ENCODE data around the gene SQSTM1.

SQSTM1 gene

GRCh38 chr5:179818746-179819295 lies 1.9 kb upstream of the SQSTM1 start:
- peak; percentile 97 for DNase-seq (ENCODE audit: low spot score)
- in situ Hi-C loops (cut with MboI; ENCODE audit: low pct_unique_long_range_greater_than_20kb, low sequenced_read_pairs, unreplicated experiment), result no loop called here
- no peak for TF ChIP-seq CTCF (IDR thresholded peaks at IDR 0.05; ENCODE audit: extremely low read depth, insufficient read depth, missing control alignments)

GRCh38 chr5:179819296-179820126 lies 1.2 kb upstream of the SQSTM1 start:
- in situ Hi-C loops (cut with MboI; ENCODE audit: low pct_unique_long_range_greater_than_20kb, low sequenced_read_pairs, unreplicated experiment), result no loop called here
- DNase-seq (ENCODE audit: low spot score), result peak; percentile 69
- TF ChIP-seq CTCF (IDR thresholded peaks at IDR 0.05; ENCODE audit: extremely low read depth, insufficient read depth, missing control alignments), result no peak

GRCh38 chr5:179820127-179820482 lies 600 bp upstream of the SQSTM1 start:
- in situ Hi-C loops (cut with MboI; ENCODE audit: low pct_unique_long_range_greater_than_20kb, low sequenced_read_pairs, unreplicated experiment), result no loop called here
- no peak for TF ChIP-seq CTCF (IDR thresholded peaks at IDR 0.05; ENCODE audit: extremely low read depth, insufficient read depth, missing control alignments)
- no peak for DNase-seq (ENCODE audit: low spot score)

- in situ Hi-C loops (cut with MboI; ENCODE audit: low pct_unique_long_range_greater_than_20kb, low sequenced_read_pairs, unreplicated experiment), result no loop called here
- TF ChIP-seq CTCF (IDR thresholded peaks at IDR 0.05; ENCODE audit: extremely low read depth, insufficient read depth, missing control alignments), result peak; percentile 4
- peak; percentile 95 for DNase-seq (ENCODE audit: low spot score)
These were observed 773 bp downstream of the SQSTM1 start for GRCh38 chr5:179821298-179822058.

GRCh38 chr5:179822059-179822432 lies 1.3 kb downstream of the SQSTM1 start:
- DNase-seq (ENCODE audit: low spot score), result no peak
- in situ Hi-C loops (cut with MboI; ENCODE audit: low pct_unique_long_range_greater_than_20kb, low sequenced_read_pairs, unreplicated experiment), result no loop called here
- TF ChIP-seq CTCF (IDR thresholded peaks at IDR 0.05; ENCODE audit: extremely low read depth, insufficient read depth, missing control alignments), result no peak

- in situ Hi-C loops (cut with MboI; ENCODE audit: low pct_unique_long_range_greater_than_20kb, low sequenced_read_pairs, unreplicated experiment), result no loop called here
- DNase-seq (ENCODE audit: low spot score), result no peak
- TF ChIP-seq CTCF (IDR thresholded peaks at IDR 0.05; ENCODE audit: extremely low read depth, insufficient read depth, missing control alignments), result no peak
These were observed 1.8 kb downstream of the SQSTM1 start for GRCh38 chr5:179822444-179822990.

All from GM13977 (cell line).